Effector memory CD4-positive, alpha-beta T cell (primary cell): ENCODE measurements around the gene KCNJ15.

Experiments
- DNase-seq, 3 donors: peaks; one replicate each; pipeline ENCODE4 v3.0.0-alpha.2; 2020
- H3K27ac ChIP-seq: 2 replicates; pipeline ENCODE4 v1.7.0; 2013; ENCODE audit warnings: mild to moderate bottlenecking, low read length, moderate library complexity; ENCODE audit not compliant: insufficient read depth, poor library complexity, severe bottlenecking
- H3K27me3 ChIP-seq: replicated peaks from 2 replicates; pipeline ENCODE4 v1.7.0; 2013; ENCODE audit warnings: mild to moderate bottlenecking, low read length; ENCODE audit not compliant: insufficient read depth, control insufficient read depth, poor library complexity, severe bottlenecking
- H3K36me3 ChIP-seq: 2 replicates; pipeline ENCODE4 v1.7.0; 2013; ENCODE audit warnings: mild to moderate bottlenecking, low read length, moderate library complexity; ENCODE audit not compliant: control insufficient read depth, insufficient read depth
- H3K4me1 ChIP-seq: 2 replicates; pipeline ENCODE4 v1.7.0; 2013; ENCODE audit warnings: low read length, mild to moderate bottlenecking; ENCODE audit not compliant: control insufficient read depth, insufficient read depth, poor library complexity, severe bottlenecking
- H3K4me3 ChIP-seq: 2 replicates; pipeline ENCODE4 v1.7.0; 2013; ENCODE audit warnings: low read length, low read depth, mild to moderate bottlenecking; ENCODE audit not compliant: insufficient read depth, poor library complexity, severe bottlenecking
- H3K9me3 ChIP-seq: 2 replicates; pipeline ENCODE4 v1.7.0; 2013; ENCODE audit warnings: mild to moderate bottlenecking, low read length, moderate library complexity; ENCODE audit not compliant: control insufficient read depth

KCNJ15 gene

GRCh38 chr21:38333301-38334272 lies 76.8 kb downstream of the KCNJ15 start:
- Histone ChIP-seq H3K4me3 (no peak overlapping the region), H3K27me3 (no peaks in the 10 kb centered on the region), H3K36me3 (no peaks in the 10 kb centered on the region), H3K27ac (no peak overlapping the region), H3K9me3 (no peaks in the 10 kb centered on the region), H3K4me1 (no peaks in the 10 kb centered on the region)
- no peak for DNase-seq

GRCh38 chr21:38334866-38335265 lies 78.1 kb downstream of the KCNJ15 start:
- no peak for DNase-seq
- Histone ChIP-seq H3K4me3 (no peak overlapping the region), H3K4me1 (no peaks in the 10 kb centered on the region), H3K27ac (no peak overlapping the region), H3K9me3 (no peaks in the 10 kb centered on the region), H3K27me3 (no peaks in the 10 kb centered on the region), H3K36me3 (no peaks in the 10 kb centered on the region)

- H3K27ac ChIP-seq, result no peak overlapping the region
- no peaks in the 10 kb centered on the region for H3K9me3 ChIP-seq
- no peak overlapping the region for H3K4me3 ChIP-seq
- DNase-seq, result no peak
- H3K27me3 ChIP-seq, result no peaks in the 10 kb centered on the region
- no peaks in the 10 kb centered on the region for H3K4me1 ChIP-seq
- no peaks in the 10 kb centered on the region for H3K36me3 ChIP-seq
These were observed 81.0 kb downstream of the KCNJ15 start for GRCh38 chr21:38337793-38338192.

- H3K4me1 ChIP-seq, result no peaks in the 10 kb centered on the region
- no peaks in the 10 kb centered on the region for H3K9me3 ChIP-seq
- no peaks in the 10 kb centered on the region for H3K36me3 ChIP-seq
- H3K27ac ChIP-seq, result no peak overlapping the region
- H3K27me3 ChIP-seq, result no peaks in the 10 kb centered on the region
- DNase-seq, result no peak
- no peak overlapping the region for H3K4me3 ChIP-seq
These were observed 83.3 kb downstream of the KCNJ15 start for GRCh38 chr21:38340131-38340530.

- Histone ChIP-seq H3K9me3 (no peaks in the 10 kb centered on the region), H3K4me3 (no peak overlapping the region), H3K4me1 (no peaks in the 10 kb centered on the region), H3K27ac (no peak overlapping the region), H3K36me3 (no peaks in the 10 kb centered on the region), H3K27me3 (no peaks in the 10 kb centered on the region)
- DNase-seq, result no peak
These were observed 84.8 kb downstream of the KCNJ15 start for GRCh38 chr21:38341546-38342012.

GRCh38 chr21:38342739-38343138 lies 85.9 kb downstream of the KCNJ15 start:
- no peaks in the 10 kb centered on the region for H3K27me3 ChIP-seq
- no peaks in the 10 kb centered on the region for H3K4me1 ChIP-seq
- no peak for DNase-seq
- H3K36me3 ChIP-seq, result no peaks in the 10 kb centered on the region
- no peak overlapping the region for H3K4me3 ChIP-seq
- no peaks in the 10 kb centered on the region for H3K9me3 ChIP-seq
- no peak overlapping the region for H3K27ac ChIP-seq

- Histone ChIP-seq H3K4me3 (no peak overlapping the region), H3K27ac (no peak overlapping the region), H3K4me1 (no peaks in the 10 kb centered on the region), H3K9me3 (no peaks in the 10 kb centered on the region), H3K27me3 (no peaks in the 10 kb centered on the region), H3K36me3 (no peaks in the 10 kb centered on the region)
- DNase-seq, result no peak
These were observed 86.9 kb downstream of the KCNJ15 start for GRCh38 chr21:38343691-38344090.

- DNase-seq, result no peak
- H3K4me1 ChIP-seq, result no peaks in the 10 kb centered on the region
These were observed 89.5 kb downstream of the KCNJ15 start for GRCh38 chr21:38346286-38346685.

GRCh38 chr21:38349111-38349746 lies 92.4 kb downstream of the KCNJ15 start:
- Histone ChIP-seq H3K36me3 (no peaks in the 10 kb centered on the region), H3K27ac (no peak overlapping the region), H3K4me1 (no peaks in the 10 kb centered on the region), H3K4me3 (no peak overlapping the region), H3K27me3 (no peaks in the 10 kb centered on the region), H3K9me3 (no peaks in the 10 kb centered on the region)
- DNase-seq, result no peak

More at GRCh38 chr21:38346286-38346685, 89.5 kb downstream of the KCNJ15 start:
- Histone ChIP-seq H3K27me3 (no peaks in the 10 kb centered on the region), H3K9me3 (no peaks in the 10 kb centered on the region), H3K36me3 (no peaks in the 10 kb centered on the region), H3K27ac (no peak overlapping the region), H3K4me3 (no peak overlapping the region)

- DNase-seq, result no peak
- Histone ChIP-seq H3K4me1 (no peaks in the 10 kb centered on the region), H3K36me3 (no peaks in the 10 kb centered on the region), H3K9me3 (no peaks in the 10 kb centered on the region), H3K27me3 (no peaks in the 10 kb centered on the region), H3K27ac (no peak overlapping the region), H3K4me3 (no peak overlapping the region)
These were observed 93.2 kb downstream of the KCNJ15 start for GRCh38 chr21:38349977-38350376.
